HG03280 (cell line): Measurements from ENCODE around the gene LDLRAP1.

Experiments used
- ATAC-seq: cut with Tn5 transposase; IDR thresholded peaks from one replicate; pipeline ENCODE4 v1.9.1; 2021; ENCODE audit warnings: mild to moderate bottlenecking, moderate library complexity; ENCODE audit not compliant: unreplicated experiment

LDLRAP1 gene

GRCh38 chr1:25561421-25562100 is 18.2 kb downstream of the LDLRAP1 start:
- ATAC-seq: no peak

- no peak for ATAC-seq
Measured at GRCh38 chr1:25562101-25562927, 18.9 kb downstream of the LDLRAP1 start.

- ATAC-seq: no peak
Measured at GRCh38 chr1:25562928-25563283, 19.5 kb downstream of the LDLRAP1 start.

- no peak for ATAC-seq
Measured at GRCh38 chr1:25563330-25564215, 20.2 kb downstream of the LDLRAP1 start.

GRCh38 chr1:25564777-25565574 is 21.6 kb downstream of the LDLRAP1 start:
- ATAC-seq: no peak

GRCh38 chr1:25565626-25566025 is 22.2 kb downstream of the LDLRAP1 start:
- ATAC-seq: no peak

- ATAC-seq: no peak
Measured at GRCh38 chr1:25566176-25566729, 22.8 kb downstream of the LDLRAP1 start.

DNA sequence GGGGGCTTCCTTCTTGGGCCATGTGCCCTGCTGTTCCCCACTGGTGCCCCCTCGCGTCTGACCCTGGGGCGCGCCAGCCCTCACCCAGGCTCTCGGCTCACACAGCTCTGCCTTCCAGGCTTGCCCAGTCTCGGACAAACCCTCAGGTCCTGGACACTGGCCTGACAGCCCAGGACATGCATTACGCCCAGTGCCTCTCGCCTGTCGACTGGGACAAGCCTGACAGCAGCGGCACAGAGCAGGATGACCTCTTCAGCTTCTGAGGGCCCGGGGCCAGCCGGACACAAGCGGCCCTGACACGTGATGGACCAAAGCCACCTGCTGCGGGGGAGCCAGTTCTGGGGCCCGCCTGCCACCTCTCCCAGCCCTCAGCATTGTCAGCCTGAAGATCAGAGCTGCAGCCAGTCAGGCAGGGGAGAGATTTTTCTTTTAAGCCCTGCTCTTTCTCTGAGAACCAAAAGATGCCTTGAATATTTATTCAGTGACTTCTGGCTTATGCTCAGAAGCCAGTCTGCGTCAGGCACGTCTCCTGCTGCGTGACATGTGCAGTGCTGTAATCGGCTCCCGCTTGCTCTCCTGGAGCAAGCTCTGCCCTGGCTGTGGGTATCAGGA is 23.4 kb downstream of the LDLRAP1 start:
- ATAC-seq: no peak

DNA sequence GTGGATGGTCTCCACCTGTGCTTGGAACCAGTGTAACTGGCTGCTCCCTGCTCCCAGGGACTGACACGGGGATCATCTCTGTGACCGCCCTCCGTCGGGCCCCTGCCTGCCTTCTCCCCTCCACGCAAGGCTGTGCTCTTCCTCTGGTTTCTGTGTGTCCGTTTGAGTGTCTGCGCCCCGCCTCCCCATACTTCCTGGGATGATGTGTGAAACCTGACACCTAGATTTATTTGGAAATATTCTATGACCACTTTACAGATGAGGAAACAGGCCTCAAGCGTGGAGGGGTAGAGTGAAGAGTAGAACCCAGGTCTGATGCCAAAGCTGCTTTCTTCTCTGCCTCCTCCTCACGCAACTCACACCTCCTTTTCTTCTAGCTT is 24.3 kb downstream of the LDLRAP1 start:
- ATAC-seq: no peak

DNA sequence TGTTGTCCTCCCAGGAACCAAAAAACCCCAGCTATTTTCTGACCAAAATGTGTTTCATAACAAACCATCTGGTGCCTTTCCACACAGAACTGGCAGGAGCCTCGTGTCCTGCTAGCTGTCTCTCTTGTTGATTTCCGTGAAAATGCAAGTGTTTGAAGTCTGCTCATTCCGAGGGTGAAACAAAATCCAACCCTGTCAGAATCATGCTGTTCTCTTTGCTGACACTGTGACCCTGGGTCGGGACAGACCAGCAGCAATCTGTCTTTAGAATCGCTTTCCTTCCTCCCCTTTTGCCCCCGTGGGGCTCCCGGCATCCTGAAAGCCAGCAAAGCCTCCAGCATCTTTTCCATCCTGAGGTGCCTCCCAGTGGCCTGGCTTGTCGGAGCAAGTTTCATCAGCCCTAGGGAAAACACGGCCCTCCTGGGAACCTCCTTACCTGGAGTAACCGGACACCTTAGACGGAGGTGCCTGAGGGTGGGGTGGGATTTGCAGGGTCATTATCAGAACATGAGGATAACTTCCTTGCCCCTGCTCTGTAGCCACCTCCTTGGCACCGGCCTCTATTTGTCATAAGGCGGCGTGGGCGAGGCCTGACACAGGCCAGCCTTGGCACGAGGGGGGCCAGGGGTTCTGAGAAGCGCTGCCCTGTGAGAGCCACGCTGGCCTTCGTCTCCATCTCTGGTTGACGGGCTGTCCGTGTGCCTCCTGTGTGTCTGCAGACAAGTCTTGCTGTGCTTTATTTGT is 24.9 kb downstream of the LDLRAP1 start:
- ATAC-seq: no peak

DNA sequence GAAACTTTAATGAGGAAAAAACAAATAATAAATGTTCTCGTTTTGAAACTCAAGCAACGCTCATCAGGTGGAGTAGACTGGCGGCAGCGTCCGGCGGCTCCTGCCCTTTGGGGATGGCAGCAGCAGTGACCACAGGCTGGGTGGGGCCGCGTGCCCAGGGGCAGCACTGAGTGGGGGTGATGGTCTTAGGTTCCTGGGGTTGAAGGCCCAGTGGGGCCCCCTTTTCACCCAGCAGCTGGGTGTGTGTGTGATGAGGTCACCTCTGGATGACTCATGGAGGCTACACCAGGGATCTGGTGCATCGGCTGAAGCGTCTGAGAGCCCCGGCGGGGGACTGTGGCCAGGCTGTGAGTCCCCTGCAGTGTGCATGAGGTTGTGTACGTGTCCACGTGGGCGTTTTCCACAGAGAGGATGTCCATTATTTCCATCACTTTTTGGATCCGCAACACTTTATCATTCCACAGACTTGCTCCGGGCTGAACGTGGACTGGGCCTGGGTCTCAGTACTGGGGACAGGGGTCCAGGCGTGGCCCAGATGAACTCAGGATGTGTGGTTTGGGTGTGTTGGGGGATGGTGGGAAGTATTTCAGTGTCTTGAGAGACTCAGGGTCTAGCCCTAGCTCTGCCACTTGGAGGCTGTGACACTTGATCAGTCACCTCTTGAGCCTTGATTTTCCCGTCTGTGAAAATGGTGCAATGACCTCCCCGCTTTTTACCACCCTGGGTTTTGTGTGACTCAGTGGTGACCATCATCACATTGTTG is 25.6 kb downstream of the LDLRAP1 start:
- ATAC-seq: no peak

DNA sequence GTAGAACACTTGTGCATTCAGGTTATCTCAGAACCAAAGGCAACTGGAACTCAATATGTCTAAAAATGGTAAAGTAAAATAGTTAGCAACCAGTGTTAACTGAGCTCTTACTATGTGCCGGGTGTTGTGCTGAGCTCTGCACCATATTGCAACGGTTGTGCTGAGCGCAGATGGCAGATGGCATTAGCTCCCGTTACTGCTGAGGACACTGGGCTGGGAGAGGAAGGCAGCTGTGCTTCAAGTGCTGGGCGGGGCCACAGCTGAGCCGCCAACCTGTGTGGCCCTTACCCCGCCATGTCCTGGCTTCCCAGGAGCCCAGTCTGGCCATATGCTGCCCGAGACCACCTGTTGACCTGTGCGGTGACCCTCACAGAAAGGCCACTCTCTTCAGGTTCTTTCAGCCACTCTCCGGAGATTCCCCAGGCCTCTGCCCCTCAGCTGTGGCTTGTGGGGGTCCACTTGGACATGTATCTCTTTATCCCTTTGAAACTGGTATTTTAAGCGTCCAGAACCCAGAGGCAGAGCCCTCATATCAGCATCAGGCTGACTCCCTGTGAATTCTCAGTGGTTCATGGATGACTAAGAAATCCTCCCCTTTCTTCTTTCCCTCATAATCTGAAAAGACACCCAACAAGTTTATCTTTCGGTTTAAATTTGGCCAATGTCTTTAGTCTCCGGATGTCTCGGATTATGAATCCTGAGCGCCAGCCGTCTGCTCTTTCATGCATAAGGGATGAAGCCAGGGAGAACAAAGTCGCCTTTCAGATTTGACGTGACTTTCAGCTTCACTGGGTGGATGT is 26.4 kb downstream of the LDLRAP1 start:
- ATAC-seq: no peak

DNA sequence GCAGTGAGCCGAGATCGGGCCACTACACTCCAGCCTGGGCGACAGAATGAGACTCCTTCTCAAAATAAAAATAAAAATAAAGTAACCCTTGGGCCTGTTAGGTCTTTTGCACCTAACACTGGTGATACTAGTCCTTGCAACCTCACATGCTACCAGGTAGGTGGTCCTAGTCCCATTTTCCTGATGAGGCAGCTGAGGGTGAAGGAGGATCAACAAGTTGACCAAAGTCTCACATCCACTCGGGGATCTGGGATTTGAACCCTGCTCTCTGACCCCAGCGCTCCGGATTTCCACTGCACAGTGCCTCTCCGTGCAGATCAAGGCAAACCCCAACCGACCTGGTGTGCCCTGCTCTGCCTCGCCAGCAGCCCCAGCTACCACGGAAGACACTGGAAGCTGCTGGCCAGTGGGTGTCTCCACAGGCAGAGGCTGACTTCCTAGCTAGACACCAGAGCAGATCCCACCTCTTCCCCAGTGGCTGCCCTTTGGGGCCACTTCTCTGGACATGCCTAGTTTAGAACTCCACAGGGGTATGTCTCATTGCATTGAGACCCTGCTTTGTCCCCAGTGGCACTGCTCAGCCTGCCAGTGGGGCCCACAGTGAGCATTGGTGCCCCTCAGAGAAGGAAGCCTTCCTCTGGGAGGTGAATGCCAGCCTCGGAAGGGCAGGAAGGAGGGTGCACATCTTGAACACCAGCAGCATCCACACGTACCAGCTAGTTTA is 27.6 kb downstream of the LDLRAP1 start:
- ATAC-seq: no peak

DNA sequence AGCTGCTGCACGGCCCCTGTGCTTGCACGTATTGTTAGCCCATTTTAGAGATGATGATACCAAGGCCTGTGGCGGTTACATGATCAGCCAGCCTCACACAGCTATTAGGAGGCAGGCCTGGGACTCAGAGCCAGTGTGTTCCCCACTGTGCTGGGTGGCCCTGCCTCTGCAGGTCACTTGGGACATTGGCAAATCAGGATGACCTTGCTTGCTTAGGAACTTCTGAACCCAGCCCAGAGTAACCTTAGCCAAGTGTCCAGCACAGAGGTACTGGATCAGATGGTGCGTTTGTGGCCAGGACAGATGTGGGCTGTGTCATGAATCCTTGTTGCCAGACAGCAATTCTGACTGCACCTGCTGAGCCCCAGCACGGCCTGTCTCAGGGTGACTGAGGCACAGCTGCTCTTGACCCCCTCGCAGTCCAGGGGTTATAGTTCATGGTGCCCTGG is 28.1 kb downstream of the LDLRAP1 start:
- no peak for ATAC-seq

DNA sequence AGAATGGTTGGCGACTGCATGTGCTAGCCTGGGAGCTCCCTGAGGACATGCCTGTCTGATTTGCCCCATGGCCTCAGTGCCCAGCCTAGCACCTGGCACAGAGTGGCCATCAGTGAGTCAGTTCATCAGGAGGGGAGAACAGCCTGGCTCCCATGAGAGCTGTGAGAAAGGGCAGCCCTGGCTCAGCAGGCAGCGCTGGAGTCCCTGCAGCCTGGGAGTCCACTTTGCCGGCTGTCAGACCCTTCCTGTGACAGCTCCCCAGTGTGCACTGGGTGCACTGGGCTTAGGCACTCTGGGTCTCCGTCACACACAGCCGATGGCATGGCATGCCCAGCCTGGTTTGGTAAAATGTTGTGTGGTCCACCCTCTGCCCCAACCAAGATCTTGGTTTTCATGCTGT is 28.7 kb downstream of the LDLRAP1 start:
- ATAC-seq: no peak

- no peak for ATAC-seq
Measured at GRCh38 chr1:25572708-25573590, 29.5 kb downstream of the LDLRAP1 start.
